Nephron progenitor cell (in vitro differentiated cells): ENCODE measurements around the gene RCAN2.
A peak's percentile ranks its signal among the peaks of the same experiment; 100 is the strongest.

Source experiments
- DNase-seq: peaks from one replicate; pipeline ENCODE4 v3.0.0; 2021
- H3K27ac Mint-ChIP-seq: 2 replicates; pipeline ENCODE4 v1.8.0; 2021; ENCODE audit warnings: mild to moderate bottlenecking, moderate library complexity, mixed read lengths
- H3K27me3 Mint-ChIP-seq: 2 replicates; pipeline ENCODE4 v1.8.0; 2021; ENCODE audit warnings: mild to moderate bottlenecking, low read depth, mixed read lengths; ENCODE audit not compliant: poor library complexity
- H3K36me3 Mint-ChIP-seq: 2 replicates; pipeline ENCODE4 v1.8.0; 2021; ENCODE audit warnings: low read depth, mixed read lengths
- H3K4me1 Mint-ChIP-seq: 2 replicates; pipeline ENCODE4 v1.8.0; 2021; ENCODE audit warnings: mixed read lengths
- H3K4me3 Mint-ChIP-seq: 2 replicates; pipeline ENCODE4 v1.8.0; 2021; ENCODE audit warnings: mild to moderate bottlenecking, moderate library complexity, mixed read lengths
- H3K9me3 Mint-ChIP-seq: 2 replicates; pipeline ENCODE4 v1.8.0; 2021; ENCODE audit warnings: mild to moderate bottlenecking, moderate library complexity, mixed read lengths
- CTCF ChIP-seq: fragments of 200-600 bp; sonication (generic); IDR thresholded peaks from 2 replicates; pipeline ENCODE4 v1.5.0; 2021; ENCODE audit warnings: antibody characterized with exemption

RCAN2 gene

DNA sequence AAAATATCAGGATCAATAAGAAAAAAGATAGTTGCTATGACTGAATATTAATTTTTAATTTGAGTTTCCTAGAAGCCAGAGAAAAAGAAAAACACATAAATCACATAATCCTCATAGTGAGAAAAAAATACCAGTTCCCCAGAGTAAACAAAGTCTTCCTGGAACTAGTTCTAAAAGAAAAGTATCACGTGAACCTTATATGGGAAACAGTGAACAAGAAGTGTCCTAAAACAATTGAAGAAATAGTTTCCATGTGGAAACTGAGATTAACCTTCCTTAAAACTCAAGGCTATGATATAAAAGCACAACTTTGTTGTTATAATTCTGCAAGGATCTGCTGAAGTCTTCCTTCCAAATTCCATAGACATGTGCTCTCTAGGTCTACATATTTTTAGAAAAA lies 50.6 kb downstream of the RCAN2 start:
- TF ChIP-seq CTCF: no peak
- Mint-ChIP-seq H3K9me3 (peaks cover 9% of the 10 kb centered on the region), H3K27me3 (peaks cover 3% of the 10 kb centered on the region), H3K36me3 (peaks cover 4% of the 10 kb centered on the region), H3K4me1 (no peaks in the 10 kb centered on the region), H3K27ac (no peak overlapping the region), H3K4me3 (no peak overlapping the region)
- DNase-seq: no peak

- Mint-ChIP-seq H3K27ac (no peak overlapping the region), H3K27me3 (peaks cover 1% of the 10 kb centered on the region), H3K4me1 (no peaks in the 10 kb centered on the region), H3K36me3 (no peaks in the 10 kb centered on the region), H3K4me3 (no peak overlapping the region), H3K9me3 (peaks cover 4% of the 10 kb centered on the region)
- DNase-seq: no peak
- TF ChIP-seq CTCF: no peak
Measured at GRCh38 chr6:46440141-46440540, 51.1 kb downstream of the RCAN2 start.

GRCh38 chr6:46438245-46438644 lies 53.0 kb downstream of the RCAN2 start:
- H3K4me1 Mint-ChIP-seq: no peaks in the 10 kb centered on the region
- H3K4me3 Mint-ChIP-seq: no peak overlapping the region
- no peak for DNase-seq
- peaks cover 3% of the 10 kb centered on the region for H3K27me3 Mint-ChIP-seq
- no peaks in the 10 kb centered on the region for H3K36me3 Mint-ChIP-seq
- H3K27ac Mint-ChIP-seq: no peak overlapping the region
- peaks cover 5% of the 10 kb centered on the region for H3K9me3 Mint-ChIP-seq
- TF ChIP-seq CTCF: no peak

DNA sequence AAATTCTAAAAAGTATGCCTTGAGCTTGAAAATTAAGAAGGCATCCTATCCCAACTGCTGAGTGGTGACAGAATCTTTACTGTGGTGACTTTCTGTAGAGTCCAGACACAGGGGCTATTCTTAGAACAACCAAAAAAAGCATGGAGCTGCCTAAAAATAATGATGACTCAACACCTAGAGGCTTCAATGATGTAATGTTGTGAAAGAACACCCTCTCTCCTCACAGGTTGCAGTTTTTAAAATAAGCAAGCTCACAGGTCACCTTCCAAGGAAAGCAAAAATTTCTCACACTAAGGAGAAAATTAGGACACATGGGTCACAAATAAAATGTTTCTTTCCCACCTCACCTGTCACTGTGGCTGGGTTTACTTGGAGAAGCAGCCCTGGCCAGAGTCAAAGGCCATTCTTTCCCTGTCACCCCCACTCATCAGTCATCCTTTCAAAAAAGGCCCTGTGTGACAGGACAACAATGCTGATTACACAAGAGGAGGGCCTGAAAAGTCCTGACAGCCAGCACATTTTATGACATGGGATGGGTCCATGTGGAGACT lies 53.5 kb downstream of the RCAN2 start:
- no peaks in the 10 kb centered on the region for H3K4me1 Mint-ChIP-seq

GRCh38 chr6:46422619-46423018 lies 68.6 kb downstream of the RCAN2 start:
- H3K4me1 Mint-ChIP-seq: peaks cover 11% of the 10 kb centered on the region
- no peaks in the 10 kb centered on the region for H3K36me3 Mint-ChIP-seq
- H3K27ac Mint-ChIP-seq: no peak overlapping the region
- H3K4me3 Mint-ChIP-seq: no peak overlapping the region
- no peak for TF ChIP-seq CTCF
- no peaks in the 10 kb centered on the region for H3K27me3 Mint-ChIP-seq
- H3K9me3 Mint-ChIP-seq: no peaks in the 10 kb centered on the region
- no peak for DNase-seq

More for the DNA sequence above, 53.5 kb downstream of the RCAN2 start:
- Mint-ChIP-seq H3K36me3 (no peaks in the 10 kb centered on the region), H3K4me3 (no peak overlapping the region), H3K9me3 (peaks cover 8% of the 10 kb centered on the region), H3K27me3 (peaks cover 3% of the 10 kb centered on the region), H3K27ac (no peak overlapping the region)
- DNase-seq: no peak
- TF ChIP-seq CTCF: no peak

- Mint-ChIP-seq H3K4me1 (peaks cover 11% of the 10 kb centered on the region), H3K4me3 (no peak overlapping the region), H3K27me3 (no peaks in the 10 kb centered on the region), H3K27ac (no peak overlapping the region), H3K36me3 (no peaks in the 10 kb centered on the region), H3K9me3 (no peaks in the 10 kb centered on the region)
- peak; percentile 8 for DNase-seq
- no peak for TF ChIP-seq CTCF
Measured at GRCh38 chr6:46421939-46422338, 69.3 kb downstream of the RCAN2 start.
